Activated CD8-positive, alpha-beta memory T cell treated with anti-CD3 and anti-CD28 coated beads, Interleukin-2, amount 10 ng/mL, durations not matched to agents 7 days and 5 days (primary cell): ENCODE measurements around the gene KDM3A. TPM values are rescaled to one million over a fixed set of nuclear protein-coding genes. Genes with fewer than 3 reads are reported as not detected.
A peak's percentile ranks its signal among the peaks of the same experiment; 100 is the strongest.

Experiments
- ATAC-seq: fragments of 150-1000 bp; cut with Tn5 transposase; one replicate; pipeline ENCODE4 v1.10.0; 2021; ENCODE audit warnings: moderate library complexity
- CTCF ChIA-PET: fragments of 350-600 bp; sonication (Branson Sonifier 250); formaldehyde crosslinking; loops from one replicate; lab custom pipeline; 2021; ENCODE audit warnings: antibody characterized with exemption; lab: Charles Lee
- DNase-seq: peaks from one replicate; pipeline ENCODE4 v3.0.0-alpha.2; 2020
- H3K27ac Mint-ChIP-seq: one replicate; pipeline ENCODE4 v1.8.0; 2021; ENCODE audit warnings: mild to moderate bottlenecking, mixed read lengths
- H3K27me3 Mint-ChIP-seq: one replicate; pipeline ENCODE4 v1.8.0; 2021; ENCODE audit warnings: mixed read lengths
- H3K36me3 Mint-ChIP-seq: one replicate; pipeline ENCODE4 v1.8.0; 2021; ENCODE audit warnings: mild to moderate bottlenecking, mixed read lengths
- H3K4me1 Mint-ChIP-seq: one replicate; pipeline ENCODE4 v1.8.0; 2021; ENCODE audit warnings: mixed read lengths
- H3K4me3 Mint-ChIP-seq: one replicate; pipeline ENCODE4 v1.8.0; 2021; ENCODE audit warnings: mild to moderate bottlenecking, moderate library complexity, mixed read lengths
- H3K9me3 Mint-ChIP-seq: one replicate; pipeline ENCODE4 v1.8.0; 2022; ENCODE audit warnings: low read depth, mixed read lengths
- total RNA-seq, 2 experiments: library from RNA; stranded (reverse); gene quantifications; one replicate each; pipeline ENCODE4 v1.2.3, GENCODE V29; 2021

KDM3A gene
- total RNA-seq, 2 experiments from 2014 or later = 49.6 to 56.7 TPM

- ATAC-seq (no peak), DNase-seq (no peak)
- H3K36me3 Mint-ChIP-seq = peaks cover 54% of the 10 kb centered on the region
- H3K27me3 Mint-ChIP-seq = peaks cover 4% of the 10 kb centered on the region
- peak overlapping the region; percentile 100 for H3K27ac Mint-ChIP-seq
- H3K4me3 Mint-ChIP-seq = peak overlapping the region; percentile 89
- peaks cover 42% of the 10 kb centered on the region for H3K4me1 Mint-ChIP-seq
- CTCF ChIA-PET = interaction anchor here (1.0 to 1.9 kb wide), 5 partner anchors 18 to 221 kb away, joined by 3 to 9 read pairs (median 6); no protein-coding TSS in a partner anchor
- H3K9me3 Mint-ChIP-seq = peaks cover 20% of the 10 kb centered on the region
Measured at GRCh38 chr2:86441392-86441881, 266 bp downstream of the KDM3A start.

GRCh38 chr2:86441882-86442641 lies 891 bp downstream of the KDM3A start:
- peak overlapping the region; percentile 96 for H3K27ac Mint-ChIP-seq
- ATAC-seq = peak; percentile 9

GRCh38 chr2:86442642-86443005 lies 1.5 kb downstream of the KDM3A start:
- CTCF ChIA-PET = interaction anchor here (0.6 to 1.5 kb wide), 3 partner anchors 9 to 222 kb away, joined by 3 to 9 read pairs (median 3); no protein-coding TSS in a partner anchor
- Mint-ChIP-seq H3K9me3 (peaks cover 13% of the 10 kb centered on the region), H3K36me3 (peaks cover 57% of the 10 kb centered on the region), H3K27ac (peak overlapping the region; percentile 96), H3K4me3 (peak overlapping the region; percentile 89), H3K27me3 (no peaks in the 10 kb centered on the region), H3K4me1 (peaks cover 46% of the 10 kb centered on the region)
- DNase-seq (peak; percentile 92), ATAC-seq (peak; percentile 70)

More at GRCh38 chr2:86441882-86442641, 891 bp downstream of the KDM3A start:
- H3K9me3 Mint-ChIP-seq = peaks cover 16% of the 10 kb centered on the region
- peaks cover 55% of the 10 kb centered on the region for H3K36me3 Mint-ChIP-seq
- no peaks in the 10 kb centered on the region for H3K27me3 Mint-ChIP-seq
- H3K4me1 Mint-ChIP-seq = peaks cover 42% of the 10 kb centered on the region
- peak overlapping the region; percentile 89 for H3K4me3 Mint-ChIP-seq
- CTCF ChIA-PET = interaction anchor here (0.6 to 1.9 kb wide), 5 partner anchors 10 to 221 kb away, joined by 3 to 9 read pairs (median 6); no protein-coding TSS in a partner anchor
- DNase-seq = peak; percentile 83

- Mint-ChIP-seq H3K27me3 (no peaks in the 10 kb centered on the region), H3K36me3 (peaks cover 66% of the 10 kb centered on the region), H3K27ac (peak overlapping the region; percentile 14), H3K4me1 (peaks cover 54% of the 10 kb centered on the region), H3K9me3 (peaks cover 10% of the 10 kb centered on the region), H3K4me3 (peak overlapping the region; percentile 89)
- CTCF ChIA-PET = no interaction called here
- no peak for ATAC-seq
- no peak for DNase-seq
Measured at GRCh38 chr2:86443631-86444350, 2.6 kb downstream of the KDM3A start.

GRCh38 chr2:86445436-86445835 lies 4.3 kb downstream of the KDM3A start:
- H3K27ac Mint-ChIP-seq = no peak overlapping the region
- no peaks in the 10 kb centered on the region for H3K27me3 Mint-ChIP-seq
- ATAC-seq = no peak
- H3K4me1 Mint-ChIP-seq = peaks cover 56% of the 10 kb centered on the region
- H3K4me3 Mint-ChIP-seq = no peak overlapping the region
- CTCF ChIA-PET = no interaction called here
- peaks cover 2% of the 10 kb centered on the region for H3K9me3 Mint-ChIP-seq
- no peak for DNase-seq
- peaks cover 73% of the 10 kb centered on the region for H3K36me3 Mint-ChIP-seq

GRCh38 chr2:86446060-86446459 lies 4.9 kb downstream of the KDM3A start:
- ATAC-seq (no peak), DNase-seq (no peak)
- Mint-ChIP-seq H3K9me3 (no peaks in the 10 kb centered on the region), H3K27ac (no peak overlapping the region), H3K36me3 (peaks cover 75% of the 10 kb centered on the region), H3K27me3 (no peaks in the 10 kb centered on the region), H3K4me3 (no peak overlapping the region), H3K4me1 (peaks cover 52% of the 10 kb centered on the region)
- CTCF ChIA-PET = no interaction called here

GRCh38 chr2:86453836-86454235 lies 12.7 kb downstream of the KDM3A start:
- Mint-ChIP-seq H3K36me3 (peaks cover 83% of the 10 kb centered on the region), H3K9me3 (no peaks in the 10 kb centered on the region), H3K4me3 (no peak overlapping the region), H3K27me3 (no peaks in the 10 kb centered on the region), H3K27ac (no peak overlapping the region), H3K4me1 (peaks cover 5% of the 10 kb centered on the region)
- CTCF ChIA-PET = interaction anchor here (1.2 kb wide), 1 partner anchor 11 kb away, joined by 4 read pairs; no protein-coding TSS in a partner anchor
- ATAC-seq (no peak), DNase-seq (no peak)

- peaks cover 5% of the 10 kb centered on the region for H3K4me1 Mint-ChIP-seq
- H3K36me3 Mint-ChIP-seq = peaks cover 81% of the 10 kb centered on the region
- H3K9me3 Mint-ChIP-seq = no peaks in the 10 kb centered on the region
- DNase-seq (no peak), ATAC-seq (no peak)
- no peak overlapping the region for H3K27ac Mint-ChIP-seq
- no peaks in the 10 kb centered on the region for H3K27me3 Mint-ChIP-seq
- H3K4me3 Mint-ChIP-seq = no peak overlapping the region
- CTCF ChIA-PET = interaction anchor here (1.2 kb wide), 1 partner anchor 11 kb away, joined by 4 read pairs; no protein-coding TSS in a partner anchor
Measured at GRCh38 chr2:86454238-86454637, 13.1 kb downstream of the KDM3A start.

GRCh38 chr2:86455181-86455580 lies 14.0 kb downstream of the KDM3A start:
- Mint-ChIP-seq H3K4me3 (no peak overlapping the region), H3K27ac (no peak overlapping the region), H3K9me3 (no peaks in the 10 kb centered on the region), H3K27me3 (no peaks in the 10 kb centered on the region), H3K36me3 (peaks cover 81% of the 10 kb centered on the region), H3K4me1 (no peaks in the 10 kb centered on the region)
- no peak for DNase-seq
- no peak for ATAC-seq
- CTCF ChIA-PET = interaction anchor here (1.2 to 2.4 kb wide), 3 partner anchors 10 to 234 kb away, joined by 4 to 10 read pairs (median 4); no protein-coding TSS in a partner anchor

- Mint-ChIP-seq H3K9me3 (no peaks in the 10 kb centered on the region), H3K27me3 (no peaks in the 10 kb centered on the region), H3K27ac (no peak overlapping the region), H3K36me3 (peaks cover 79% of the 10 kb centered on the region), H3K4me1 (peaks cover 6% of the 10 kb centered on the region), H3K4me3 (no peak overlapping the region)
- CTCF ChIA-PET = no interaction called here
- ATAC-seq (no peak), DNase-seq (no peak)
Measured at GRCh38 chr2:86461042-86461743, 20.0 kb downstream of the KDM3A start.

- no peak overlapping the region for H3K4me3 Mint-ChIP-seq
- ATAC-seq = no peak
- no peaks in the 10 kb centered on the region for H3K27me3 Mint-ChIP-seq
- peak overlapping the region; percentile 3 for H3K27ac Mint-ChIP-seq
- peaks cover 81% of the 10 kb centered on the region for H3K36me3 Mint-ChIP-seq
- DNase-seq = no peak
- H3K9me3 Mint-ChIP-seq = no peaks in the 10 kb centered on the region
- peaks cover 20% of the 10 kb centered on the region for H3K4me1 Mint-ChIP-seq
- CTCF ChIA-PET = interaction anchor here (0.7 kb wide), 1 partner anchor 10 kb away, joined by 4 read pairs; no protein-coding TSS in a partner anchor
Measured at GRCh38 chr2:86464652-86465051, 23.5 kb downstream of the KDM3A start.

GRCh38 chr2:86466306-86466705 lies 25.1 kb downstream of the KDM3A start:
- Mint-ChIP-seq H3K4me3 (no peak overlapping the region), H3K4me1 (peaks cover 20% of the 10 kb centered on the region), H3K27ac (no peak overlapping the region), H3K9me3 (no peaks in the 10 kb centered on the region), H3K36me3 (peaks cover 76% of the 10 kb centered on the region), H3K27me3 (no peaks in the 10 kb centered on the region)
- no peak for ATAC-seq
- CTCF ChIA-PET = interaction anchor here (0.7 kb wide), 1 partner anchor 70 kb away, joined by 3 read pairs; no protein-coding TSS in a partner anchor
- no peak for DNase-seq
